Activated CD4-positive, alpha-beta T cell treated with anti-CD3 and anti-CD28 coated beads, Interleukin-2, amount 10 ng/mL, durations not matched to agents 7 days and 5 days (primary cell): ENCODE measurements around the gene MAP3K6. TPM values are rescaled to one million over a fixed set of nuclear protein-coding genes. Genes with fewer than 3 reads are reported as not detected.
"Not testable (repeated sequence)": the region's sequence is repeated elsewhere in the genome, so short reads cannot be mapped to it uniquely, and the experiment has no call there.

Experiments used
- CTCF ChIA-PET: fragments of 350-600 bp; sonication (Branson Sonifier 250); formaldehyde crosslinking; loops from one replicate; lab custom pipeline; 2021; ENCODE audit warnings: antibody characterized with exemption; lab: Charles Lee
- POLR2A ChIA-PET: fragments of 350-600 bp; sonication (Branson Sonifier 250); formaldehyde crosslinking; loops from one replicate; lab custom pipeline; 2021; ENCODE audit warnings: antibody characterized with exemption; lab: Charles Lee
- DNase-seq: peaks from one replicate; pipeline ENCODE4 v3.0.0-alpha.2; 2020
- H3K27ac Mint-ChIP-seq: one replicate; pipeline ENCODE4 v1.8.0; 2021; ENCODE audit warnings: mild to moderate bottlenecking, moderate library complexity, mixed read lengths
- H3K27me3 Mint-ChIP-seq: one replicate; pipeline ENCODE4 v1.8.0; 2021; ENCODE audit warnings: mixed read lengths
- H3K36me3 Mint-ChIP-seq: one replicate; pipeline ENCODE4 v1.8.0; 2021; ENCODE audit warnings: low read depth, mixed read lengths
- H3K4me1 Mint-ChIP-seq: one replicate; pipeline ENCODE4 v1.8.0; 2021; ENCODE audit warnings: mixed read lengths
- H3K4me3 Mint-ChIP-seq: one replicate; pipeline ENCODE4 v1.8.0; 2021; ENCODE audit warnings: mild to moderate bottlenecking, moderate library complexity, mixed read lengths
- H3K9me3 Mint-ChIP-seq: one replicate; pipeline ENCODE4 v1.8.0; 2021; ENCODE audit warnings: mixed read lengths
- total RNA-seq, 2 experiments: library from RNA; stranded (reverse); gene quantifications; one replicate each; pipeline ENCODE4 v1.2.3, GENCODE V29; 2021

The MAP3K6 gene
- total RNA-seq: 1 to 10 TPM; 6.4 to 7.6 TPM

GRCh38 chr1:27366411-27367159 is at the start of gene MAP3K6:
MAP3K6 (minus strand) TSS chr1:27366961; CDS start chr1:27366597, 364 bp downstream.
- peak; percentile 36 for DNase-seq
- Mint-ChIP-seq H3K36me3 (no peaks in the 10 kb centered on the region), H3K27ac (peak within 1 kb of the TSS; percentile 82), H3K4me1 (peaks cover 44% of the 10 kb centered on the region), H3K9me3 (no peaks in the 10 kb centered on the region), H3K4me3 (peak within 1 kb of the TSS; percentile 77), H3K27me3 (no peaks in the 10 kb centered on the region)
- ChIA-PET POLR2A (no interaction called here), CTCF (interaction anchor here (0.6 to 5.5 kb wide), 28 partner anchors 9 to 1713 kb away, joined by 3 to 53 read pairs (median 4); partner anchors contain the start of genes STX12, SYTL1 and WASF2)

- no peak overlapping the region for H3K27ac Mint-ChIP-seq
Measured at GRCh38 chr1:27414091-27414490, 47.3 kb upstream of the MAP3K6 start.

GRCh38 chr1:27413004-27413403 is 46.2 kb upstream of the MAP3K6 start:
- Mint-ChIP-seq H3K4me1 (peaks cover 12% of the 10 kb centered on the region), H3K27me3 (no peaks in the 10 kb centered on the region), H3K36me3 (peaks cover 80% of the 10 kb centered on the region), H3K27ac (no peak overlapping the region), H3K4me3 (no peak overlapping the region), H3K9me3 (no peaks in the 10 kb centered on the region)
- CTCF ChIA-PET: interaction anchor here (4.2 to 4.6 kb wide), 2 partner anchors 9 to 18 kb away, joined by 15 to 28 read pairs; no protein-coding TSS in a partner anchor
- POLR2A ChIA-PET: no interaction called here
- DNase-seq: no peak

More at GRCh38 chr1:27414091-27414490, 47.3 kb upstream of the MAP3K6 start:
- ChIA-PET POLR2A (no interaction called here), CTCF (interaction anchor here (0.5 to 4.6 kb wide), 5 partner anchors 10 to 260 kb away, joined by 3 to 28 read pairs (median 3); no protein-coding TSS in a partner anchor)
- no peaks in the 10 kb centered on the region for H3K9me3 Mint-ChIP-seq
- H3K4me3 Mint-ChIP-seq: no peak overlapping the region
- H3K4me1 Mint-ChIP-seq: peaks cover 22% of the 10 kb centered on the region
- DNase-seq: no peak
- H3K27me3 Mint-ChIP-seq: no peaks in the 10 kb centered on the region
- peaks cover 81% of the 10 kb centered on the region for H3K36me3 Mint-ChIP-seq

- DNase-seq: no peak
- Mint-ChIP-seq H3K27me3 (no peaks in the 10 kb centered on the region), H3K4me3 (no peak overlapping the region), H3K9me3 (no peaks in the 10 kb centered on the region), H3K36me3 (peaks cover 78% of the 10 kb centered on the region), H3K27ac (no peak overlapping the region), H3K4me1 (peaks cover 11% of the 10 kb centered on the region)
- CTCF ChIA-PET: interaction anchor here (1.5 to 4.6 kb wide), 3 partner anchors 9 to 26 kb away, joined by 3 to 28 read pairs (median 15); no protein-coding TSS in a partner anchor
- POLR2A ChIA-PET: no interaction called here
Measured at GRCh38 chr1:27412502-27412901, 45.7 kb upstream of the MAP3K6 start.

- no peak overlapping the region for H3K27ac Mint-ChIP-seq
- POLR2A ChIA-PET: no interaction called here
- DNase-seq: no peak
- CTCF ChIA-PET: interaction anchor here (0.6 to 4.2 kb wide), 3 partner anchors 11 to 110 kb away, joined by 3 to 15 read pairs (median 4); no protein-coding TSS in a partner anchor
- no peaks in the 10 kb centered on the region for H3K27me3 Mint-ChIP-seq
- no peak overlapping the region for H3K4me3 Mint-ChIP-seq
- no peaks in the 10 kb centered on the region for H3K4me1 Mint-ChIP-seq
- peaks cover 68% of the 10 kb centered on the region for H3K36me3 Mint-ChIP-seq
- H3K9me3 Mint-ChIP-seq: no peaks in the 10 kb centered on the region
Measured at GRCh38 chr1:27410709-27411108, 43.9 kb upstream of the MAP3K6 start.

GRCh38 chr1:27409669-27410068 is 42.9 kb upstream of the MAP3K6 start:
- ChIA-PET CTCF (interaction anchor here (1.6 kb wide), 1 partner anchor 14 kb away, joined by 4 read pairs; no protein-coding TSS in a partner anchor), POLR2A (no interaction called here)
- H3K9me3 Mint-ChIP-seq: no peaks in the 10 kb centered on the region
- H3K4me1 Mint-ChIP-seq: no peaks in the 10 kb centered on the region
- no peaks in the 10 kb centered on the region for H3K27me3 Mint-ChIP-seq
- H3K36me3 Mint-ChIP-seq: peaks cover 61% of the 10 kb centered on the region
- H3K4me3 Mint-ChIP-seq: no peak overlapping the region
- H3K27ac Mint-ChIP-seq: no peak overlapping the region
- DNase-seq: no peak

GRCh38 chr1:27408151-27408550 is 41.4 kb upstream of the MAP3K6 start:
- Mint-ChIP-seq H3K9me3 (no peaks in the 10 kb centered on the region), H3K36me3 (peaks cover 46% of the 10 kb centered on the region), H3K27ac (no peak overlapping the region), H3K4me1 (peaks cover 13% of the 10 kb centered on the region), H3K27me3 (no peaks in the 10 kb centered on the region), H3K4me3 (no peak overlapping the region)
- ChIA-PET CTCF (no interaction called here), POLR2A (no interaction called here)
- no peak for DNase-seq

GRCh38 chr1:27406791-27407190 is 40.0 kb upstream of the MAP3K6 start:
- H3K27ac Mint-ChIP-seq, H3K4me3 Mint-ChIP-seq, H3K27me3 Mint-ChIP-seq, POLR2A ChIA-PET, DNase-seq, H3K9me3 Mint-ChIP-seq: not testable (repeated sequence)
- Mint-ChIP-seq H3K4me1 (peaks cover 17% of the 10 kb centered on the region), H3K36me3 (peaks cover 36% of the 10 kb centered on the region)
- CTCF ChIA-PET: interaction anchor here (1.0 to 1.3 kb wide), 2 partner anchors 10 to 74 kb away, joined by 3 to 4 read pairs; no protein-coding TSS in a partner anchor

- ChIA-PET POLR2A (no interaction called here), CTCF (interaction anchor here (1.0 to 4.6 kb wide), 3 partner anchors 8 to 74 kb away, joined by 3 to 28 read pairs (median 3); no protein-coding TSS in a partner anchor)
- no peaks in the 10 kb centered on the region for H3K9me3 Mint-ChIP-seq
- H3K27me3 Mint-ChIP-seq: no peaks in the 10 kb centered on the region
- H3K27ac Mint-ChIP-seq: peak overlapping the region; percentile 46
- H3K36me3 Mint-ChIP-seq: peaks cover 35% of the 10 kb centered on the region
- H3K4me3 Mint-ChIP-seq: no peak overlapping the region
- no peak for DNase-seq
- peaks cover 17% of the 10 kb centered on the region for H3K4me1 Mint-ChIP-seq
Measured at GRCh38 chr1:27406362-27406680, 39.6 kb upstream of the MAP3K6 start.

- H3K27ac Mint-ChIP-seq, H3K27me3 Mint-ChIP-seq, POLR2A ChIA-PET, H3K9me3 Mint-ChIP-seq, DNase-seq, H3K4me3 Mint-ChIP-seq: not testable (repeated sequence)
- Mint-ChIP-seq H3K36me3 (peaks cover 29% of the 10 kb centered on the region), H3K4me1 (peaks cover 17% of the 10 kb centered on the region)
- CTCF ChIA-PET: interaction anchor here (1.1 to 4.6 kb wide), 2 partner anchors 9 to 11 kb away, joined by 3 to 28 read pairs; no protein-coding TSS in a partner anchor
Measured at GRCh38 chr1:27405598-27406361, 39.0 kb upstream of the MAP3K6 start.

GRCh38 chr1:27405074-27405473 is 38.3 kb upstream of the MAP3K6 start:
- CTCF ChIA-PET: interaction anchor here (0.7 to 4.6 kb wide), 2 partner anchors 10 kb away, joined by 4 to 28 read pairs; no protein-coding TSS in a partner anchor
- peaks cover 17% of the 10 kb centered on the region for H3K4me1 Mint-ChIP-seq
- H3K27ac Mint-ChIP-seq: no peak overlapping the region
- no peak overlapping the region for H3K4me3 Mint-ChIP-seq
- no peaks in the 10 kb centered on the region for H3K9me3 Mint-ChIP-seq
- peaks cover 23% of the 10 kb centered on the region for H3K36me3 Mint-ChIP-seq
- DNase-seq: no peak
- no peaks in the 10 kb centered on the region for H3K27me3 Mint-ChIP-seq
- POLR2A ChIA-PET: no interaction called here

- DNase-seq: no peak
- H3K9me3 Mint-ChIP-seq: no peaks in the 10 kb centered on the region
- peaks cover 17% of the 10 kb centered on the region for H3K4me1 Mint-ChIP-seq
- ChIA-PET CTCF (interaction anchor here (1.0 to 4.6 kb wide), 5 partner anchors 11 to 107 kb away, joined by 3 to 28 read pairs (median 6); no protein-coding TSS in a partner anchor), POLR2A (no interaction called here)
- peaks cover 17% of the 10 kb centered on the region for H3K36me3 Mint-ChIP-seq
- H3K4me3 Mint-ChIP-seq: no peak overlapping the region
- peak overlapping the region; percentile 73 for H3K27ac Mint-ChIP-seq
- H3K27me3 Mint-ChIP-seq: no peaks in the 10 kb centered on the region
Measured at GRCh38 chr1:27403931-27404330, 37.2 kb upstream of the MAP3K6 start.
